HepG2 (cell line): ENCODE data around the gene RNU11. TPM values are rescaled to one million over a fixed set of nuclear protein-coding genes. Genes with fewer than 3 reads are reported as not detected.

Experiments
- AHDC1 ChIP-seq: sonication (generic); formaldehyde crosslinking; IDR thresholded peaks from 2 replicates; pipeline ENCODE4 v1.5.1; 2020; ENCODE audit warnings: mild to moderate bottlenecking, missing genetic modification reagents, borderline replicate concordance
- E2F1 ChIP-seq: sonication (generic); formaldehyde crosslinking; IDR thresholded peaks from 2 replicates; pipeline ENCODE4 v1.5.0; 2020; ENCODE audit warnings: missing genetic modification reagents
- NAIF1 ChIP-seq: sonication (generic); formaldehyde crosslinking; IDR thresholded peaks from 2 replicates; pipeline ENCODE4 v1.5.0; 2020; ENCODE audit warnings: mild to moderate bottlenecking, missing genetic modification reagents, borderline replicate concordance
- NR2F1 ChIP-seq, 2 experiments: fragments of 450-650 bp in 1 of 2; formaldehyde crosslinking in 1 of 2; IDR thresholded peaks; 2 replicates each; pipeline versions ENCODE4 v1.5.0 to v1.6.1; 2016 to 2020; ENCODE audit warnings: mild to moderate bottlenecking in 1 of 2, missing compliant biosample characterization in 1 of 2, missing genetic modification reagents in 1 of 2, moderate library complexity in 1 of 2
- POGK ChIP-seq: sonication (generic); formaldehyde crosslinking; conservative IDR thresholded peaks from 2 replicates; pipeline ENCODE4 v1.8.0; 2022; ENCODE audit warnings: mild to moderate bottlenecking, moderate library complexity, missing genetic modification reagents
- SMARCC2 ChIP-seq: fragments of 450-650 bp; IDR thresholded peaks from 2 replicates; pipeline ENCODE4 v1.6.1; 2017; ENCODE audit warnings: antibody characterized with exemption, mild to moderate bottlenecking
- SUZ12 ChIP-seq: fragments of 150-350 bp; IDR thresholded peaks from 2 replicates; pipeline ENCODE4 v1.6.1; 2014; ENCODE audit warnings: low read depth, low read length
- YEATS4 ChIP-seq: sonication (generic); formaldehyde crosslinking; IDR thresholded peaks from 2 replicates; pipeline ENCODE4 v1.4.0; 2020; ENCODE audit warnings: missing genetic modification reagents, borderline replicate concordance
- ZBTB42 ChIP-seq: sonication (generic); formaldehyde crosslinking; IDR thresholded peaks from 2 replicates; pipeline ENCODE4 v1.5.0; 2020; ENCODE audit warnings: mild to moderate bottlenecking, missing genetic modification reagents
- ZBTB7B ChIP-seq: sonication (generic); formaldehyde crosslinking; IDR thresholded peaks from 2 replicates; pipeline ENCODE4 v1.4.0; 2020; ENCODE audit warnings: missing genetic modification reagents
- ZNF235 ChIP-seq: sonication (generic); formaldehyde crosslinking; IDR thresholded peaks from 2 replicates; pipeline ENCODE4 v1.8.1; 2023; ENCODE audit warnings: mild to moderate bottlenecking, missing genetic modification reagents, borderline replicate concordance
- ZNF263 ChIP-seq: sonication (generic); formaldehyde crosslinking; IDR thresholded peaks from 2 replicates; pipeline ENCODE4 v1.4.0; 2020; ENCODE audit warnings: missing genetic modification reagents
- ZNF616 ChIP-seq: sonication (generic); formaldehyde crosslinking; IDR thresholded peaks from 2 replicates; pipeline ENCODE4 v1.5.0; 2020; ENCODE audit warnings: low read depth, mild to moderate bottlenecking, missing genetic modification reagents
- ZNF781 ChIP-seq: sonication (generic); formaldehyde crosslinking; IDR thresholded peaks from 2 replicates; pipeline ENCODE4 v1.5.1; 2020; ENCODE audit warnings: borderline replicate concordance, mild to moderate bottlenecking, missing genetic modification reagents; ENCODE audit errors: not compliant biosample characterization
- ZSCAN20 ChIP-seq: sonication (generic); formaldehyde crosslinking; IDR thresholded peaks from 2 replicates; pipeline ENCODE4 v1.4.0; 2020; ENCODE audit warnings: missing genetic modification reagents, mild to moderate bottlenecking, borderline replicate concordance
- polyA plus RNA-seq, 8 experiments: library from polyadenylated mRNA; depleted of rRNA in 3 of 8; stranded (reverse) in 7 of 8; unstranded in 1 of 8; fragments of >200 nt; fragmentation: Illumina TruSeq in 4 of 8; extraction: Trizol in 4 of 8; gene quantifications; 2 replicates each; pipeline versions ENCODE4 v1.2.1 to v1.2.3, GENCODE V29; 2011 to 2016; ENCODE audit warnings: low read depth in 4 of 8, missing spikeins in 1 of 8, mixed read lengths in 1 of 8; ENCODE audit not compliant: insufficient read depth in 1 of 8
- total RNA-seq, 5 experiments: library from RNA; depleted of rRNA; stranded (reverse); fragments of >200 nt; fragmentation: Illumina TruSeq; extraction: Trizol; gene quantifications; 2 replicates each; pipeline ENCODE4 v1.2.3, GENCODE V29; 2016; ENCODE audit warnings: low read depth in 1 of 5
- TF ChIP-seq, protein P1 (sequence below): sonication (generic); formaldehyde crosslinking; IDR thresholded peaks from 2 replicates; pipeline ENCODE4 v1.4.0; 2020; ENCODE audit warnings: missing genetic modification reagents

Gene RNU11
- total and polyA plus RNA-seq, 2 of the 13 experiments (the other 11 are each of a cell fraction or from before 2014, with no cell fraction given) = not detected

DNA sequence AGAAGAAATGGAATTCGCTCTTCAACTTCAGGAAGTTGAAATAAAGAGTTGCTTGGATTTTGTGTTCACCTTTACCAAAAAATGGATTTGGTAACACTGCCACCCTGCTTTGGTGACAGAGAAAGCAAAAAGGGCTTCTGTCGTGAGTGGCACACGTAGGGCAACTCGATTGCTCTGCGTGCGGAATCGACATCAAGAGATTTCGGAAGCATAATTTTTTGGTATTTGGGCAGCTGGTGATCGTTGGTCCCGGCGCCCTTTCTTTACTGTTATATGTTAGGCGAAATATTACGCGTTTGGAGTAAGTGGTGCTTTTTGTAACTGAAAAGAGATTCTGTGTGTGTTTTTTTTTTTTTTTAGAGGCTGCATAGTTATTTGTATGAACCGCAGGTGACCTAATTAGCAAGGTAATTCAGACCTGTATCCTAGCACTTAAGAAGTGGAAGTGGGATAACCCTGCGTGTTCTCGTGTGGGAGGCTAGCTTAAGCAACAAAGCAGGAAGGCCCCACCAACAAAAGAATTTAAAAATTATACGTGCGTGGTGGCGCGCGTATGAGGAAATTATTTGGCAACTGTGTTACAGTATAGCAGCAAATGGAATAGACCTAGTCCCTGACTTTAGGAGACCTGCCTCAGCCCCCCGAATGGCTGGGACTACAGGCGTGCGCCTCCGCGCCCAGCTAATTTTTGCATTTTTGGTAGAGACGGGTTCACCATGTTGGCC lies at the start of gene RNU11 (continued):
- no peak for TF ChIP-seq ZSCAN20 (CRISPR knock-in tag)
- no peak for TF ChIP-seq AHDC1
- TF ChIP-seq SUZ12 = no peak
- TF ChIP-seq ZNF263 (CRISPR knock-in tag) = no peak; the same call in 1 of the 2 replicates
- peak; percentile 79; the same call in 1 of the 2 replicates for TF ChIP-seq YEATS4
- peak in 1 of 2 experiments; percentile 57; a peak in 2 of 4 replicates for TF ChIP-seq NR2F1 (CRISPR knock-in tag; IDR thresholded peaks at IDR 0.05)
- peak; percentile 36 for TF ChIP-seq ZNF616 (CRISPR knock-in tag)
- TF ChIP-seq ZNF781 (CRISPR knock-in tag) = no peak
- no peak for TF ChIP-seq ZNF235 (CRISPR knock-in tag)
- TF ChIP-seq POGK (CRISPR knock-in tag) = peak; percentile 98
- TF ChIP-seq SMARCC2 = no peak
- TF ChIP-seq, protein P1, sequence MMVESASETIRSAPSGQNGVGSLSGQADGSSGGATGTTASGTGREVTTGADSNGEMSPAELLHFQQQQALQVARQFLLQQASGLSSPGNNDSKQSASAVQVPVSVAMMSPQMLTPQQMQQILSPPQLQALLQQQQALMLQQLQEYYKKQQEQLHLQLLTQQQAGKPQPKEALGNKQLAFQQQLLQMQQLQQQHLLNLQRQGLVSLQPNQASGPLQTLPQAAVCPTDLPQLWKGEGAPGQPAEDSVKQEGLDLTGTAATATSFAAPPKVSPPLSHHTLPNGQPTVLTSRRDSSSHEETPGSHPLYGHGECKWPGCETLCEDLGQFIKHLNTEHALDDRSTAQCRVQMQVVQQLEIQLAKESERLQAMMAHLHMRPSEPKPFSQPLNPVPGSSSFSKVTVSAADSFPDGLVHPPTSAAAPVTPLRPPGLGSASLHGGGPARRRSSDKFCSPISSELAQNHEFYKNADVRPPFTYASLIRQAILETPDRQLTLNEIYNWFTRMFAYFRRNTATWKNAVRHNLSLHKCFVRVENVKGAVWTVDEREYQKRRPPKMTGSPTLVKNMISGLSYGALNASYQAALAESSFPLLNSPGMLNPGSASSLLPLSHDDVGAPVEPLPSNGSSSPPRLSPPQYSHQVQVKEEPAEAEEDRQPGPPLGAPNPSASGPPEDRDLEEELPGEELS (CRISPR knock-in tag) = peak; percentile 68
- TF ChIP-seq ZBTB7B (CRISPR knock-in tag) = peak; percentile 92
- peak; percentile 61; the same call in 1 of the 2 replicates for TF ChIP-seq ZBTB42 (CRISPR knock-in tag)
- peak; percentile 96 for TF ChIP-seq NAIF1 (CRISPR knock-in tag)
- no peak for TF ChIP-seq E2F1 (CRISPR knock-in tag)
